Lower leg skin (tissue), 4 donors: ENCODE measurements around the gene TRAF3. TPM values are rescaled to one million over a fixed set of nuclear protein-coding genes. Genes with fewer than 3 reads are reported as not detected.

ENCODE experiments used
- DNase-seq, 2 donors: peaks; one replicate each; pipeline ENCODE4 v3.0.0-alpha.2; 2019; ENCODE audit warnings: low spot score in 2 of 2
- H3K4me3 ChIP-seq: fragments of 200-600 bp; sonication (generic); 2 replicates; pipeline ENCODE4 v1.5.1; 2017; ENCODE audit warnings: mild to moderate bottlenecking, low read depth; ENCODE audit not compliant: poor library complexity, severe bottlenecking
- POLR2A ChIP-seq, 2 donors: fragments of 450-650 bp; IDR thresholded peaks; one replicate each; pipeline ENCODE4 v1.6.1; 2016 to 2017; ENCODE audit warnings: antibody characterized with exemption in 2 of 2, mild to moderate bottlenecking in 1 of 2, moderate library complexity in 1 of 2
- WGBS, 2 donors: methylation state at CpG; one replicate each; pipeline ENCODE4 v1.1.5; 2018; 5-methylcytosine and 5-hydroxymethylcytosine counted together
- intact Hi-C: fragments of 100-400 bp; cut with DNase I; formaldehyde crosslinking; loops from one replicate; pipeline ENCODE4 v1.15.0; 2023; ENCODE audit warnings: low total_unique reads
- total RNA-seq, 4 donors: library from RNA; depleted of rRNA; stranded (reverse); fragments of >200 nt; gene quantifications; one replicate each; pipeline ENCODE4 v1.1.0, GENCODE V29; 2016
- TF ChIP-seq, protein P1 (sequence below), 3 donors: fragments of 450-650 bp; IDR thresholded peaks; one replicate each; pipeline ENCODE4 v1.5.1; 2016; ENCODE audit warnings: antibody characterized with exemption in 3 of 3, mild to moderate bottlenecking in 3 of 3, moderate library complexity in 2 of 3

The TRAF3 gene
- total RNA-seq, 4 donors from 2014 or later: 3.0 to 14.4 (median 12.1) TPM

DNA sequence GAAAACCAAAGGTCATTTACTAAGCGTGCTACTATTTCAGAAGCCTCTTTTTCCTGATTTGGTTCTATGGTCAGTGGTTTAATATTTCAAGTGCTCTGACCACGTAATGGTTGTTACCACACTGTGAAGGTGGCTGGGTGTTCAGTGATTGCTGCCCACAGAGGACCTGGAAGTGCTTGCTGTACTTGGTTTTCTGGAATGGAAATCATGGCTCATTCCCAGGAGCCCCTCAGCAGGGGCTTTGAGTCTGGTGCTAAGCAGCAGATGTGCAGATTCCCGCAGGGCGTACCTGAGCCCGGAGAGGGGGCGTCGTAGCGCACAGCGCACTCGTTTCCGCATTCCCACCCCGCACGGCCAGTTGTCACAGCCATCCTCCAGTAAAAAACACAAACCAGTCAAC lies 50.5 kb downstream of the TRAF3 start:
- no peak for DNase-seq
- no peak for TF ChIP-seq POLR2A (IDR thresholded peaks at IDR 0.05)
- TF ChIP-seq, protein P1, sequence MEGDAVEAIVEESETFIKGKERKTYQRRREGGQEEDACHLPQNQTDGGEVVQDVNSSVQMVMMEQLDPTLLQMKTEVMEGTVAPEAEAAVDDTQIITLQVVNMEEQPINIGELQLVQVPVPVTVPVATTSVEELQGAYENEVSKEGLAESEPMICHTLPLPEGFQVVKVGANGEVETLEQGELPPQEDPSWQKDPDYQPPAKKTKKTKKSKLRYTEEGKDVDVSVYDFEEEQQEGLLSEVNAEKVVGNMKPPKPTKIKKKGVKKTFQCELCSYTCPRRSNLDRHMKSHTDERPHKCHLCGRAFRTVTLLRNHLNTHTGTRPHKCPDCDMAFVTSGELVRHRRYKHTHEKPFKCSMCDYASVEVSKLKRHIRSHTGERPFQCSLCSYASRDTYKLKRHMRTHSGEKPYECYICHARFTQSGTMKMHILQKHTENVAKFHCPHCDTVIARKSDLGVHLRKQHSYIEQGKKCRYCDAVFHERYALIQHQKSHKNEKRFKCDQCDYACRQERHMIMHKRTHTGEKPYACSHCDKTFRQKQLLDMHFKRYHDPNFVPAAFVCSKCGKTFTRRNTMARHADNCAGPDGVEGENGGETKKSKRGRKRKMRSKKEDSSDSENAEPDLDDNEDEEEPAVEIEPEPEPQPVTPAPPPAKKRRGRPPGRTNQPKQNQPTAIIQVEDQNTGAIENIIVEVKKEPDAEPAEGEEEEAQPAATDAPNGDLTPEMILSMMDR (IDR thresholded peaks at IDR 0.05): no peak
- no peak overlapping the region for H3K4me3 ChIP-seq
- intact Hi-C loops: no loop called here
- 75 to 85% methylated on average over 13 of the region's 13 CpGs for WGBS, 2 donors

DNA sequence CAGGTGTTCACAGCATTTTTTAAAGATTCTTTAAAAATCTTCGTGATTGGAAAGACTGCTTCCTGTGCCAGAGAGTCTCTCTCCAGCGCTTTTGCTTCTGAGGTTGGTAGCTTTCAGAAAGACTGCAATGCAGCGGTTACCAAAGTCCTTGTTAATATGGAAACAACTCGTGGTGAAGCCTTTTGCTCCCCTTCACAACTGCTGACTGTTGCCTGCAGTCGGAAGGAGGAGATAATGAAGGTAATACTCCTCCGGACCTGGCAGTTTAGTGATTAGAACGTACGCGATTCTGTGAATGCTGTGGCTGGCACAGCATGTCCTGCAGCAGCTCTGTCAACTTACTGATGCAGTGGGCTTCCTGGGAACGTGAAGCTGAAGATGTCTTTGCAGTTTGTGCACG lies 50.9 kb downstream of the TRAF3 start:
- TF ChIP-seq, protein P1 (IDR thresholded peaks at IDR 0.05): no peak
- TF ChIP-seq POLR2A (IDR thresholded peaks at IDR 0.05): no peak
- H3K4me3 ChIP-seq: no peak overlapping the region
- intact Hi-C loops: no loop called here
- WGBS, 2 donors: 67 to 71% methylated on average over 11 of the region's 11 CpGs
- no peak for DNase-seq

DNA sequence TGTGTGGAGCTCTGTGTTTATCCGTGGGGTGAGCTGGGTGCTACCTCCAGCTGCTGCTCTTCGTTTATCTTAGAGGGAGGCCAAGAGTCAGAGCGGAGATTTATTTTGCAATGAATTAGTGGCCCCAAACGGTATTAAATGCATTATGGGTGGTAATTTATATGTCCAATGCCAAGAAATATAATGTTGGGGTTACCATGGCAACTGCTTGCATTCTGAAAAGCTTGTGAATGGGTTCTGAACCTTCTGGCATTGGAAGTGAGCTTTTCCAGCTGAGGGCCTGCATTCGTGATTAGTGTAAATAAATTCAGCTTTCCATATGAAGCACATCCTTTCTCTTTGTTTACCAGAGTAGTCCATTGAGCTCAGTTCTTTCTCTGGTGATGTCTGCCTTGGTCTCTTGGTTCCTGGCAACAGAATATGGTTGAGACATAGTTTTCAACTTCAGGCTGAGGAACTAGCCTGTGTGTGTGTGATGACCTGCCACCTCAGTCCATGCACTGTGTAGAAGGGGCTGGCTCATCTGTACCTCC lies 51.8 kb downstream of the TRAF3 start:
- TF ChIP-seq, protein P1 (IDR thresholded peaks at IDR 0.05): no peak
- TF ChIP-seq POLR2A (IDR thresholded peaks at IDR 0.05): no peak
- intact Hi-C loops: no loop called here
- DNase-seq: no peak
- H3K4me3 ChIP-seq: no peak overlapping the region
- 73 to 76% methylated on average over 5 of the region's 5 CpGs for WGBS, 2 donors

DNA sequence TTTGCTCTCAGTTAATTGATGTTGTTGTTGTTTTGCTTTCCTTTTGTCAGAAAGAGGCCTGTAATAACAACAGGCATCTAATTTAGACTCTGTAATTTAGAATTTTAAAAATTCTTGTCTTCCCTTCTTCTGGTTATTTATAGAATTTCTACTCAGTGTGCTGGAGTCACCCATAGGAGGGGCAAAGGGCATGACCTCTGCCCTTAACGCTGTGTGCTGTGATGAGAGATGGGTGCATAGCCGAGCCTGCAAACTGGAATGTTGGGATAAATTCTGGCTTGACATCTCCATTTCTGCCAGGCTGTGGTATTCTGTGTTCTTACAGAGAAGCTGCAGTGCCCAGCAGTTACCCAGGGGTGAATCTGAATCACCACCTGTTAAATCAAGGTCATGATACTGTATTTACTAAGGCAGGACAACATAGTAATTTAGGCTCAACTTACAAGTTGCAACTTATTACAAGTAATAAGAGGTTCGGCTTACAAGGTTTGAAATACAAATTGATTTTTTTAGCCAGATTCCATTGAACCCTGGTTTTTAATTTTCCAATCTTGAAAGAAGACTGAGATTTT lies 53.3 kb downstream of the TRAF3 start:
- intact Hi-C loops: no loop called here
- 81 to 88% methylated on average over 3 of the region's 3 CpGs for WGBS, 2 donors
- no peak for TF ChIP-seq POLR2A (IDR thresholded peaks at IDR 0.05)
- TF ChIP-seq, protein P1 (IDR thresholded peaks at IDR 0.05): no peak
- no peak for DNase-seq
- H3K4me3 ChIP-seq: no peak overlapping the region

DNA sequence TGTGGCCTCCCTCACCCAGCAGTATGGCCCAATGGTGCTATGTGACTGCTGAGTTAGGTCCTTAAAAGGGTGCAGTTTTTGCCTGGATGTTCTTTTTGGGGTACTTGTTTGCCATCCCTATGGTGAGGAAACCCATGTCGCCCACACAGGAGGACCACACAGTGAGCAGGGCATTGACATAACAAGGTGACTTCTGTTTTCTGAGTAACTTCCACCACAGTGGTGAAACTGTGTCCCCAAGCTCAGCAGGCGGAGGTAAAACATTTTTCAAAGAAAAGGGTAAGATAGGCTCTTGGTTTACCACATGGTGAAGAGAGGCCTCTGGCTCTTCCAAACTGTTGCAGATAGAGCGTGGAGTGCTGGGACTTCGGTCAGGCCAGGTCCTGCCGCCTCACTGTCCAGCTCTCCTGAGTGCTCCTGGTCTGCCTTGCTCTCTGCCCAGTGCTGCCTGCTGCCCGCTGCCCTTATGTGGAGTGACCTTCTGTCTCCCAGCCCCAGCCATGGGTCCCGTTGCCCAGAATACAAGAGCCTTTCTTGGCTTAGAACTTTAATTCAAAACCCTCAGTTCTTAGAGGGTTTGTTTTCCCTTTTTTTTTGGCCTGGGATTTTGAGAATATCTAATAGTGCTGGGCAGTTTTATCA lies 54.0 kb downstream of the TRAF3 start:
- intact Hi-C loops: no loop called here
- H3K4me3 ChIP-seq: no peak overlapping the region
- TF ChIP-seq POLR2A (IDR thresholded peaks at IDR 0.05): no peak
- TF ChIP-seq, protein P1 (IDR thresholded peaks at IDR 0.05): no peak
- no peak for DNase-seq
- 92 to 93% methylated on average over 7 of the region's 7 CpGs for WGBS, 2 donors
